B cell (primary cell): ENCODE results near the gene TPBGL. TPM values are rescaled to one million over a fixed set of nuclear protein-coding genes. Genes with fewer than 3 reads are reported as not detected.

ENCODE experiments used
- ATAC-seq: fragments of 200-7000 bp; cut with Tn5 transposase; one replicate; pipeline ENCODE4 v1.10.0; 2021; ENCODE audit warnings: low read depth, mild to moderate bottlenecking, moderate number of reproducible peaks, moderate library complexity
- CTCF ChIA-PET: fragments of 350-600 bp; sonication (Branson Sonifier 250); formaldehyde crosslinking; loops from one replicate; lab custom pipeline; 2021; ENCODE audit warnings: antibody characterized with exemption, inconsistent platforms; lab: Charles Lee
- POLR2A ChIA-PET: fragments of 350-600 bp; sonication (Branson Sonifier 250); formaldehyde crosslinking; loops from one replicate; lab custom pipeline; 2021; ENCODE audit warnings: antibody characterized with exemption; lab: Charles Lee
- DNase-seq: peaks from one replicate; pipeline ENCODE4 v3.0.0; 2013
- H2AFZ ChIP-seq: 2 replicates; pipeline ENCODE4 v1.6.1; 2012; ENCODE audit warnings: mild to moderate bottlenecking, low read depth, low read length; ENCODE audit not compliant: insufficient read depth, poor library complexity, severe bottlenecking
- H3K27ac ChIP-seq, 2 donors: 1 replicate in 1 of 2; 2 replicates in 1 of 2; pipeline ENCODE4 v1.5.1; 2012 to 2013; ENCODE audit warnings: low read length in 2 of 2, mild to moderate bottlenecking in 2 of 2, moderate library complexity in 1 of 2
- H3K27me3 ChIP-seq, 4 experiments: fragments of 200-600 bp in 1 of 4; sonication (generic) in 1 of 4; replicated peaks in 1 of 4; 1 replicate in 2 of 4; 2 replicates in 2 of 4; pipeline versions ENCODE4 v1.6.1 to v1.7.0; 2013 to 2016; ENCODE audit warnings: low read length in 3 of 4, mild to moderate bottlenecking in 2 of 4, mixed read lengths in 1 of 4, moderate library complexity in 1 of 4; ENCODE audit not compliant: insufficient read depth in 4 of 4, control insufficient read depth in 3 of 4; ENCODE audit errors: control extremely low read depth in 1 of 4
- H3K36me3 ChIP-seq, 2 experiments: replicated peaks in 1 of 2; 1 replicate in 1 of 2; 2 replicates in 1 of 2; pipeline versions ENCODE4 v1.6.1 to v1.7.1; 2013; ENCODE audit warnings: low read length in 1 of 2; ENCODE audit not compliant: insufficient read depth in 2 of 2, control insufficient read depth in 1 of 2; ENCODE audit errors: control extremely low read depth in 1 of 2, extremely low read depth in 1 of 2
- H3K4me1 ChIP-seq, 2 donors: fragments of 200-600 bp in 1 of 2; sonication (generic) in 1 of 2; 1 replicate in 1 of 2; 2 replicates in 1 of 2; pipeline versions ENCODE4 v1.5.1 to v1.6.1; 2013 to 2017; ENCODE audit warnings: low read length in 2 of 2; ENCODE audit not compliant: control insufficient read depth in 2 of 2, insufficient read depth in 2 of 2
- H3K4me2 ChIP-seq: replicated peaks from 2 replicates; pipeline ENCODE3; 2012; ENCODE audit warnings: mild to moderate bottlenecking, low read depth, low read length; ENCODE audit not compliant: poor library complexity, severe bottlenecking
- H3K4me3 ChIP-seq, 5 experiments: fragments of 200-600 bp in 1 of 5; sonication (generic) in 1 of 5; 1 replicate in 3 of 5; 2 replicates in 2 of 5; pipeline versions ENCODE4 v1.5.1 to v1.7.0; 2011 to 2016; ENCODE audit warnings: low read length in 4 of 5, mild to moderate bottlenecking in 4 of 5, low read depth in 2 of 5, control low read depth in 1 of 5, moderate library complexity in 1 of 5; ENCODE audit not compliant: insufficient read depth in 1 of 5; ENCODE audit errors: control extremely low read depth in 1 of 5, extremely low read depth in 1 of 5
- H3K79me2 ChIP-seq: fragments of 200-600 bp; sonication (generic); one replicate; pipeline ENCODE4 v1.6.0; 2016; ENCODE audit warnings: low read length; ENCODE audit not compliant: control insufficient read depth, insufficient read depth
- H3K9ac ChIP-seq: fragments of 200-600 bp; sonication (generic); 2 replicates; pipeline ENCODE4 v1.6.1; 2017; ENCODE audit warnings: mild to moderate bottlenecking, low read length, moderate library complexity
- H3K9me3 ChIP-seq, 3 donors: one replicate each; pipeline versions ENCODE4 v1.6.1 to v1.7.1; 2013; ENCODE audit warnings: low read length in 2 of 3; ENCODE audit not compliant: control insufficient read depth in 2 of 3, insufficient read depth in 1 of 3; ENCODE audit errors: control extremely low read depth in 1 of 3
- H4K20me1 ChIP-seq: 2 replicates; pipeline ENCODE4 v1.6.0; 2012; ENCODE audit warnings: mild to moderate bottlenecking, low read length; ENCODE audit not compliant: insufficient read depth, control insufficient read depth, poor library complexity, severe bottlenecking
- H3K27ac Mint-ChIP-seq: one replicate; pipeline ENCODE4 v1.8.0; 2021; ENCODE audit warnings: mixed read lengths
- H3K27me3 Mint-ChIP-seq: one replicate; pipeline ENCODE4 v1.8.0; 2021; ENCODE audit warnings: mixed read lengths
- H3K4me1 Mint-ChIP-seq: one replicate; pipeline ENCODE4 v1.8.0; 2021; ENCODE audit warnings: mixed read lengths
- H3K4me3 Mint-ChIP-seq: one replicate; pipeline ENCODE4 v1.8.0; 2021; ENCODE audit warnings: mixed read lengths
- H3K9me3 Mint-ChIP-seq: one replicate; pipeline ENCODE4 v1.8.0; 2022; ENCODE audit warnings: mixed read lengths; ENCODE audit not compliant: insufficient read depth
- EZH2 ChIP-seq: IDR thresholded peaks from 2 replicates; pipeline ENCODE4 v1.6.1; 2012; ENCODE audit warnings: borderline replicate concordance, low read depth, mild to moderate bottlenecking, moderate library complexity, low read length; ENCODE audit not compliant: insufficient read depth, poor library complexity, severe bottlenecking
- WGBS: methylation state at CpG from one replicate; pipeline ENCODE4 v1.1.5; 2013; ENCODE audit warnings: missing lambda C conversion rate; ENCODE audit not compliant: insufficient coverage; 5-methylcytosine and 5-hydroxymethylcytosine counted together
- intact Hi-C: fragments of 100-400 bp; cut with micrococcal nuclease; formaldehyde crosslinking; loops from one replicate; pipeline ENCODE4 v1.10.0; 2022
- polyA plus RNA-seq: library from polyadenylated mRNA; depleted of rRNA; stranded (reverse); fragments of >200 nt; gene quantifications from 2 replicates; pipeline ENCODE4 v1.2.3, GENCODE V29; 2012
- total RNA-seq, 2 donors: library from RNA; stranded (reverse); fragments of 120-200 nt in 1 of 2; gene quantifications; 1 replicate in 1 of 2; 2 replicates in 1 of 2; pipeline versions ENCODE4 v1.2.3 to v1.2.4, GENCODE V29; 2013 to 2022
- TF ChIP-seq, protein P1 (sequence below): fragments of 200-600 bp; IDR thresholded peaks from one replicate; pipeline ENCODE4 v1.8.0; 2022; ENCODE audit warnings: antibody characterized with exemption, mild to moderate bottlenecking

The TPBGL gene
- total and polyA plus RNA-seq, 2 donors (not counting 1 experiment from before 2014, with no cell fraction given): not detected

DNA sequence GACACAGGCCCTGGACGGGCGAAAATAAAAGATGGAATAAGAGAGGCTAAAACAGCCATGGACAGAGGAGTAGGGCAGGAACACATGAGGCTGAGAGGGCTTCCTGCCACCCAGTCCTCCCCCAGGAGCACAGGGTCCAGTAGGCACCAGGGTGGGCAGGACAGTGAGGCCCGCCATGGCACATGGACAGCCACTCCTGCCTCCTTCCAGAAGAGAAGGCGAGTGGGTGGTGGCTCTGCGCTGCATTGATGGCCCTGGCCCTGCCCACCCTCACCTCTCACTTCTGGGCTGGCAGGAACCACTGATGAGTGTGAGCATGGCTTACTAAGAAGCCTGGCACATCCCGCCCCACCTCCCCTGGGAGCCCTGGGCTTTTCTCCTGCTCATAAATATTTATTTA is 51.2 kb downstream of the TPBGL start:
- WGBS: 86% methylated on average over 5 of the region's 6 CpGs
- no peak for ATAC-seq
- no peaks in the 10 kb centered on the region for H3K4me1 Mint-ChIP-seq

DNA sequence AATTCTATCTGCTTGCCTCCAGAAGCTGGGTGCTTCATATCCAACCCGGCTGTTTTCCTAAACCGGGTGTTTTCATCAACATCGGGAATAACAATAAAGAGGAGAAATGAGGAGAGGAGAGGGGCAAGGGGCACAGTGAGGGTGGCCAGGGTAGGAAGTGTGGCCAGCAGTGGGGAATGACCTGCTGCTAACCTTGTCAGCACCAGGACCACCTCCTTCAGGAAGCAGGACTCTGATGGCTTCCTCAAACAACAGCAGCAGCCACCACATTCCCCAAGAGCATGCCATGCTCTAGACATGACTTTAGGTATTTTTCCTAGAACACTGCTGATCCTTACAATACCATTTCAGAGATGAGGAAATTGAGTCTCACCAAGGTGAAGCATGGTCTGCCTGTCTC is 52.4 kb downstream of the TPBGL start:
- Mint-ChIP-seq H3K4me3 (no peak overlapping the region), H3K9me3 (no peaks in the 10 kb centered on the region), H3K27me3 (peaks cover 15% of the 10 kb centered on the region), H3K27ac (no peak overlapping the region), H3K4me1 (no peaks in the 10 kb centered on the region)
- Histone ChIP-seq H3K4me2 (no peak overlapping the region), H4K20me1 (no peaks in the 10 kb centered on the region), H3K79me2 (no peaks in the 10 kb centered on the region), H3K4me3 (no peak overlapping the region), H3K36me3 (no peaks in the 10 kb centered on the region), H3K9ac (no peak overlapping the region), H3K27ac (no peak overlapping the region), H2AFZ (no peak overlapping the region), H3K4me1 (no peaks in the 10 kb centered on the region), H3K27me3 (peaks cover 0 to 3% (median 0%) of the 10 kb centered on the region in 4 experiments), H3K9me3 (peaks cover 0 to 2% (median 0%) of the 10 kb centered on the region in 3 donors)
- POLR2A ChIA-PET: no interaction called here
- no CpG with 5 or more reads among the region's 3 CpGs for WGBS
- ATAC-seq (no peak), DNase-seq (no peak)
- intact Hi-C loops: no loop called here
- CTCF ChIA-PET: interaction anchor here (3.3 kb wide), 1 partner anchor 12 kb away, joined by 14 read pairs; no protein-coding TSS in a partner anchor
- TF ChIP-seq, protein P1, sequence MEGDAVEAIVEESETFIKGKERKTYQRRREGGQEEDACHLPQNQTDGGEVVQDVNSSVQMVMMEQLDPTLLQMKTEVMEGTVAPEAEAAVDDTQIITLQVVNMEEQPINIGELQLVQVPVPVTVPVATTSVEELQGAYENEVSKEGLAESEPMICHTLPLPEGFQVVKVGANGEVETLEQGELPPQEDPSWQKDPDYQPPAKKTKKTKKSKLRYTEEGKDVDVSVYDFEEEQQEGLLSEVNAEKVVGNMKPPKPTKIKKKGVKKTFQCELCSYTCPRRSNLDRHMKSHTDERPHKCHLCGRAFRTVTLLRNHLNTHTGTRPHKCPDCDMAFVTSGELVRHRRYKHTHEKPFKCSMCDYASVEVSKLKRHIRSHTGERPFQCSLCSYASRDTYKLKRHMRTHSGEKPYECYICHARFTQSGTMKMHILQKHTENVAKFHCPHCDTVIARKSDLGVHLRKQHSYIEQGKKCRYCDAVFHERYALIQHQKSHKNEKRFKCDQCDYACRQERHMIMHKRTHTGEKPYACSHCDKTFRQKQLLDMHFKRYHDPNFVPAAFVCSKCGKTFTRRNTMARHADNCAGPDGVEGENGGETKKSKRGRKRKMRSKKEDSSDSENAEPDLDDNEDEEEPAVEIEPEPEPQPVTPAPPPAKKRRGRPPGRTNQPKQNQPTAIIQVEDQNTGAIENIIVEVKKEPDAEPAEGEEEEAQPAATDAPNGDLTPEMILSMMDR: no peak
- TF ChIP-seq EZH2: no peak

More for the DNA sequence above, 51.2 kb downstream of the TPBGL start:
- Histone ChIP-seq H3K9me3 (peaks cover 0 to 2% (median 0%) of the 10 kb centered on the region in 3 donors), H3K27ac (no peak overlapping the region), H3K9ac (no peak overlapping the region), H4K20me1 (no peaks in the 10 kb centered on the region), H3K79me2 (no peaks in the 10 kb centered on the region), H3K4me2 (no peak overlapping the region), H2AFZ (no peak overlapping the region), H3K4me1 (no peaks in the 10 kb centered on the region), H3K36me3 (no peaks in the 10 kb centered on the region), H3K27me3 (peaks cover 0 to 3% (median 0%) of the 10 kb centered on the region in 4 experiments), H3K4me3 (no peak overlapping the region)
- Mint-ChIP-seq H3K27ac (no peak overlapping the region), H3K9me3 (no peaks in the 10 kb centered on the region), H3K4me3 (no peak overlapping the region), H3K27me3 (peaks cover 15% of the 10 kb centered on the region)
- ChIA-PET CTCF (interaction anchor here (0.9 to 3.3 kb wide), 2 partner anchors 11 to 18 kb away, joined by 3 to 14 read pairs; no protein-coding TSS in a partner anchor), POLR2A (no interaction called here)
- no peak for DNase-seq
- intact Hi-C loops: no loop called here
- no peak for TF ChIP-seq EZH2
- TF ChIP-seq, protein P1: no peak

Other genes starting within 250 kb of the TPBGL start
- not detected in 2 replicates for gene OR2AT4, start 143.9 kb upstream of the TPBGL start, total RNA-seq
- not detected in 2 replicates for gene OR2AT4, start 143.9 kb upstream of the TPBGL start, polyA plus RNA-seq
- 1.2 and 1.3 TPM in 2 replicates for gene SLCO2B1, start 89.7 kb upstream of the TPBGL start, total RNA-seq
- gene SLCO2B1, start 89.7 kb upstream of the TPBGL start, polyA plus RNA-seq: not detected in 2 replicates
- gene ARRB1, start 110.9 kb downstream of the TPBGL start, total RNA-seq: 1.0 and 2.2 TPM in 2 replicates
- 1.3 and 1.9 TPM in 2 replicates for gene ARRB1, start 110.9 kb downstream of the TPBGL start, polyA plus RNA-seq
- 3,554 and 3,642 TPM in 2 replicates for gene RPS3, start 158.7 kb downstream of the TPBGL start, total RNA-seq
- gene RPS3, start 158.7 kb downstream of the TPBGL start, polyA plus RNA-seq: 3,197 and 3,389 TPM in 2 replicates
- 0.39 and 0.59 TPM in 2 replicates for gene KLHL35, start 192.4 kb downstream of the TPBGL start, total RNA-seq
- 0.45 and 0.55 TPM in 2 replicates for gene KLHL35, start 192.4 kb downstream of the TPBGL start, polyA plus RNA-seq